ENCODE measurements around the gene IL31RA.

IL31RA gene

GRCh38 chr5:55892479-55892878 is 41.3 kb downstream of the IL31RA start:
- H3K27ac ChIP-seq (ENCODE audit: low read length) = no peak overlapping the region
- no peaks in the 10 kb centered on the region for H3K4me1 ChIP-seq (ENCODE audit: control insufficient read depth in 1 of 2, insufficient read depth in 2 of 2, low read length in 2 of 2)
- H3K27me3 ChIP-seq (ENCODE audit: low read depth, low read length) = no peaks in the 10 kb centered on the region
- no peak overlapping the region for H3K4me3 ChIP-seq (ENCODE audit: low read depth in 1 of 2, low read length in 2 of 2)
- peaks cover 0 to 2% of the 10 kb centered on the region in 2 donors for H3K9me3 ChIP-seq (ENCODE audit: control insufficient read depth in 1 of 2, low read length in 2 of 2)
- no peaks in the 10 kb centered on the region for H3K36me3 ChIP-seq (ENCODE audit: control insufficient read depth in 1 of 2, insufficient read depth in 2 of 2, low read length in 2 of 2)

- no peaks in the 10 kb centered on the region for H3K27me3 ChIP-seq (ENCODE audit: low read depth, low read length)
- H3K27ac ChIP-seq (ENCODE audit: low read length) = no peak overlapping the region
- no peaks in the 10 kb centered on the region for H3K36me3 ChIP-seq (ENCODE audit: control insufficient read depth in 1 of 2, insufficient read depth in 2 of 2, low read length in 2 of 2)
- H3K4me3 ChIP-seq (ENCODE audit: low read depth in 1 of 2, low read length in 2 of 2) = no peak overlapping the region
- peaks cover 0 to 2% of the 10 kb centered on the region in 2 donors for H3K9me3 ChIP-seq (ENCODE audit: control insufficient read depth in 1 of 2, low read length in 2 of 2)
- no peaks in the 10 kb centered on the region for H3K4me1 ChIP-seq (ENCODE audit: control insufficient read depth in 1 of 2, insufficient read depth in 2 of 2, low read length in 2 of 2)
Measured at GRCh38 chr5:55894135-55894534, 43.0 kb downstream of the IL31RA start.

DNA sequence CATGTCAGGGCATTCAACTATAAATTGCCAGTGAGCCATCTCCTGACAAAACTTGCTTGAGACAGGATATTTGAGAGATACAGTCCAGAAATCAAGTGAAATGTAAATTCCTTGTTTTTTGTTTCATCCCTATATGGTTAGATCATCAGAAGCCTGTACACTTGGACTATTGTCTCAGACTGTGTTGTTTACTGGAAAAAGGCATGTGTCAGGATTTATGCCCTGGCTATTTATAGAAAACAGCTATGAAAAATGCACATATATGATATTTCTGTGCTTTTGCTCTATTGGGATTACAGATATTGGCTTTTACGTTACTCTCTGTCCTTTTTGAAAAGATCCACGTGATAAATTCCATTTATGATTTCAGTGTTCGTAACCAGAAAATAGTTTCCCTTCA is 44.2 kb downstream of the IL31RA start:
- peaks cover 0 to 2% of the 10 kb centered on the region in 2 donors for H3K9me3 ChIP-seq (ENCODE audit: control insufficient read depth in 1 of 2, low read length in 2 of 2)
- H3K4me3 ChIP-seq (ENCODE audit: low read depth in 1 of 2, low read length in 2 of 2) = no peak overlapping the region
- H3K27me3 ChIP-seq (ENCODE audit: low read depth, low read length) = no peaks in the 10 kb centered on the region
- H3K4me1 ChIP-seq (ENCODE audit: control insufficient read depth in 1 of 2, insufficient read depth in 2 of 2, low read length in 2 of 2) = no peaks in the 10 kb centered on the region
- no peaks in the 10 kb centered on the region for H3K36me3 ChIP-seq (ENCODE audit: control insufficient read depth in 1 of 2, insufficient read depth in 2 of 2, low read length in 2 of 2)
- no peak overlapping the region for H3K27ac ChIP-seq (ENCODE audit: low read length)

- Histone ChIP-seq H3K27ac (ENCODE audit: low read length) (no peak overlapping the region), H3K4me3 (ENCODE audit: low read depth in 1 of 2, low read length in 2 of 2) (no peak overlapping the region), H3K9me3 (ENCODE audit: control insufficient read depth in 1 of 2, low read length in 2 of 2) (no peaks in the 10 kb centered on the region), H3K36me3 (ENCODE audit: control insufficient read depth in 1 of 2, insufficient read depth in 2 of 2, low read length in 2 of 2) (no peaks in the 10 kb centered on the region), H3K27me3 (ENCODE audit: low read depth, low read length) (no peaks in the 10 kb centered on the region), H3K4me1 (ENCODE audit: control insufficient read depth in 1 of 2, insufficient read depth in 2 of 2, low read length in 2 of 2) (no peaks in the 10 kb centered on the region)
Measured at GRCh38 chr5:55896238-55896637, 45.1 kb downstream of the IL31RA start.

DNA sequence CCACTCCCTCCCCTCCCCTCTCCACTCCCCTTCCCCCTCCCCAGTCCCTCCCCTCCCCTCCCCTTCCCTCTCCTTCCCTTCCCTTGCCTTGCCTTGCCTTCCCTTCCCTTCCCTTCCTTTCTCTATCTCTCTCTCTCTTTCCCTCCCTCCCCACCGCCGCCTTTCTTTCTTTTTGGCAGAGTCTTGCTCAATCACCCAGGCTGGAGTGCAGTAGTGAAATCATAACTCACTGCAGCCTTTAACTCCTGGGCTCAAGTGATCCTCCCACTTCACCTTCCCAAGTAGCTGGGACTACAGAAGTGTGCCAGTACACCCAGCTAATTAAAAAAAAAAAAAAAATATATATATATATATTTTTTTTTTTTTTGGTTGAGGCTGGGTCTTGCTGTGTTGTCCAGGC is 45.5 kb downstream of the IL31RA start:
- Histone ChIP-seq H3K4me1 (ENCODE audit: control insufficient read depth in 1 of 2, insufficient read depth in 2 of 2, low read length in 2 of 2) (no peaks in the 10 kb centered on the region), H3K36me3 (ENCODE audit: control insufficient read depth in 1 of 2, insufficient read depth in 2 of 2, low read length in 2 of 2) (no peaks in the 10 kb centered on the region), H3K27ac (ENCODE audit: low read length) (no peak overlapping the region), H3K9me3 (ENCODE audit: control insufficient read depth in 1 of 2, low read length in 2 of 2) (no peaks in the 10 kb centered on the region), H3K4me3 (ENCODE audit: low read depth in 1 of 2, low read length in 2 of 2) (no peak overlapping the region), H3K27me3 (ENCODE audit: low read depth, low read length) (no peaks in the 10 kb centered on the region)

GRCh38 chr5:55897206-55897894 is 46.2 kb downstream of the IL31RA start:
- Histone ChIP-seq H3K36me3 (ENCODE audit: control insufficient read depth in 1 of 2, insufficient read depth in 2 of 2, low read length in 2 of 2) (no peaks in the 10 kb centered on the region), H3K4me3 (ENCODE audit: low read depth in 1 of 2, low read length in 2 of 2) (peak overlapping the region in 1 of 2 donors; percentile 10), H3K27ac (ENCODE audit: low read length) (no peak overlapping the region), H3K27me3 (ENCODE audit: low read depth, low read length) (no peaks in the 10 kb centered on the region), H3K9me3 (ENCODE audit: control insufficient read depth in 1 of 2, low read length in 2 of 2) (no peaks in the 10 kb centered on the region), H3K4me1 (ENCODE audit: control insufficient read depth in 1 of 2, insufficient read depth in 2 of 2, low read length in 2 of 2) (no peaks in the 10 kb centered on the region)

GRCh38 chr5:55897905-55898304 is 46.7 kb downstream of the IL31RA start:
- H3K27ac ChIP-seq (ENCODE audit: low read length) = no peak overlapping the region
- no peaks in the 10 kb centered on the region for H3K36me3 ChIP-seq (ENCODE audit: control insufficient read depth in 1 of 2, insufficient read depth in 2 of 2, low read length in 2 of 2)
- H3K4me3 ChIP-seq (ENCODE audit: low read depth in 1 of 2, low read length in 2 of 2) = peak overlapping the region in 1 of 2 donors; percentile 10

DNA sequence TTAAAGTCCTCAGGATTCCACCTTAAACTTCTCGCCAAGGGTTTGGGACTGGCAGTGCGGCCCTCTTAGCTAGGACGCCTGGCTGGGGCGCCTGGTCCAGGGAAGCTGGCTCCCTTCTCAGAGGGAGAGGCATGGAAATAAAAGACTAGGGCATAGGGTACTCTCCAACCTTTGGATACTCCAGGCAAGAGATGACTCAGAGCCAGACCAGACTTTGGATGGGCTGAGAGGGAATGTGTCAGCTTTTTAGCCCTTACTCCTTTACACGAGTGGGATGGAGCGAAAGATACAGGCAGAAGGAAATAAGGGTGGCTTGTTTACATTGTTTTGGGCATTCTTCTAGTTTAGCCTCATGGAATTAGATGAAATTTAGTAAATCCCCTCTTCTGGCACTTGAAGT is 48.2 kb downstream of the IL31RA start:
- Histone ChIP-seq H3K4me1 (ENCODE audit: control insufficient read depth in 1 of 2, insufficient read depth in 2 of 2, low read length in 2 of 2) (peaks cover 0 to 3% of the 10 kb centered on the region in 2 donors), H3K27me3 (ENCODE audit: low read depth, low read length) (no peaks in the 10 kb centered on the region), H3K4me3 (ENCODE audit: low read depth in 1 of 2, low read length in 2 of 2) (no peak overlapping the region), H3K9me3 (ENCODE audit: control insufficient read depth in 1 of 2, low read length in 2 of 2) (no peaks in the 10 kb centered on the region), H3K36me3 (ENCODE audit: control insufficient read depth in 1 of 2, insufficient read depth in 2 of 2, low read length in 2 of 2) (no peaks in the 10 kb centered on the region), H3K27ac (ENCODE audit: low read length) (no peak overlapping the region)

More at GRCh38 chr5:55897905-55898304, 46.7 kb downstream of the IL31RA start:
- Histone ChIP-seq H3K4me1 (ENCODE audit: control insufficient read depth in 1 of 2, insufficient read depth in 2 of 2, low read length in 2 of 2) (no peaks in the 10 kb centered on the region), H3K9me3 (ENCODE audit: control insufficient read depth in 1 of 2, low read length in 2 of 2) (no peaks in the 10 kb centered on the region), H3K27me3 (ENCODE audit: low read depth, low read length) (no peaks in the 10 kb centered on the region)

- Histone ChIP-seq H3K9me3 (ENCODE audit: control insufficient read depth in 1 of 2, low read length in 2 of 2) (no peaks in the 10 kb centered on the region), H3K27ac (ENCODE audit: low read length) (no peak overlapping the region), H3K27me3 (ENCODE audit: low read depth, low read length) (no peaks in the 10 kb centered on the region), H3K4me3 (ENCODE audit: low read depth in 1 of 2, low read length in 2 of 2) (no peak overlapping the region), H3K36me3 (ENCODE audit: control insufficient read depth in 1 of 2, insufficient read depth in 2 of 2, low read length in 2 of 2) (no peaks in the 10 kb centered on the region), H3K4me1 (ENCODE audit: control insufficient read depth in 1 of 2, insufficient read depth in 2 of 2, low read length in 2 of 2) (peaks cover 0 to 3% of the 10 kb centered on the region in 2 donors)
Measured at GRCh38 chr5:55900068-55900467, 48.9 kb downstream of the IL31RA start.

DNA sequence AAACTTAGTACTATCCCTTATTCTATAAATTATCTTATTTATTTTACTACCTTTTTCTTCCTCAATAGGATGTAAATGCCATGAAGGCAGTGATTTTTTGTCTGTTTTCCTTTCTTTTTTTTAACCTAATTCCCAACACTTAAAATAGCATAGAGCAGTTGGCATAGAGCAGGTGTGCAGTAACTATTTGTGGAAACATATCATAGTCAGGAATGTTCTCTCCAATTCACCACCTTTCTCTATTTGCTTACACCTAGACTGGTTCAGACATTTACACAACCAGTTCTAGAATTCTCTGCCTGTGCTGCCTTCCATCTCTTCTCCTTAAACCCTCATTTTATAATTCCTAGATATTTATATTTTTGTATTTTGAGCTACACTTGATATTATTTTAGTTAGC is 49.6 kb downstream of the IL31RA start:
- H3K9me3 ChIP-seq (ENCODE audit: control insufficient read depth in 1 of 2, low read length in 2 of 2) = no peaks in the 10 kb centered on the region
- no peak overlapping the region for H3K27ac ChIP-seq (ENCODE audit: low read length)
- H3K36me3 ChIP-seq (ENCODE audit: control insufficient read depth in 1 of 2, insufficient read depth in 2 of 2, low read length in 2 of 2) = no peaks in the 10 kb centered on the region
- peaks cover 0 to 3% of the 10 kb centered on the region in 2 donors for H3K4me1 ChIP-seq (ENCODE audit: control insufficient read depth in 1 of 2, insufficient read depth in 2 of 2, low read length in 2 of 2)
- H3K27me3 ChIP-seq (ENCODE audit: low read depth, low read length) = no peaks in the 10 kb centered on the region
- no peak overlapping the region for H3K4me3 ChIP-seq (ENCODE audit: low read depth in 1 of 2, low read length in 2 of 2)

DNA sequence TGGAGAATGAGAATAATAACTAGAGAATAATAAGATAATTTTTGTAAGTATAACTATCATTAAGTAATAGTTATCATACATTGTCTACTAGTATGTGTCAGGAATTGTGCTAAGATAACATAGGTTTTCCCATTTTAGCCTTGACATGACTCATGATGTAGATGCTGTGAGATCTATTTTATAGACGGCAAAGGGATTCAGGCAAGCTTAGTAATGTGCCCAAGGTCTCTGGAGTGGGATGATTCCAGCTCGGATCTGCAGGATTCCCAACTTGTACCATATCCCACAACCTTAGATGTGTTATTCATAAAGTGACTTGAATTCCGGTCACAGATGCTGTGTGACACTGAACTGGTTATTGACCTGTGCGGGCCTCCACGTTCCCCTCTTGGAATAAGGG is 51.5 kb downstream of the IL31RA start:
- no peaks in the 10 kb centered on the region for H3K9me3 ChIP-seq (ENCODE audit: control insufficient read depth in 1 of 2, low read length in 2 of 2)
- H3K4me1 ChIP-seq (ENCODE audit: control insufficient read depth in 1 of 2, insufficient read depth in 2 of 2, low read length in 2 of 2) = peaks cover 0 to 3% of the 10 kb centered on the region in 2 donors
- H3K4me3 ChIP-seq (ENCODE audit: low read depth in 1 of 2, low read length in 2 of 2) = no peak overlapping the region
- H3K36me3 ChIP-seq (ENCODE audit: control insufficient read depth in 1 of 2, insufficient read depth in 2 of 2, low read length in 2 of 2) = no peaks in the 10 kb centered on the region
- no peak overlapping the region for H3K27ac ChIP-seq (ENCODE audit: low read length)
- no peaks in the 10 kb centered on the region for H3K27me3 ChIP-seq (ENCODE audit: low read depth, low read length)

GRCh38 chr5:55903121-55903701 is 52.1 kb downstream of the IL31RA start:
- Histone ChIP-seq H3K4me3 (ENCODE audit: low read depth in 1 of 2, low read length in 2 of 2) (no peak overlapping the region), H3K4me1 (ENCODE audit: control insufficient read depth in 1 of 2, insufficient read depth in 2 of 2, low read length in 2 of 2) (peaks cover 0 to 3% of the 10 kb centered on the region in 2 donors), H3K9me3 (ENCODE audit: control insufficient read depth in 1 of 2, low read length in 2 of 2) (no peaks in the 10 kb centered on the region), H3K36me3 (ENCODE audit: control insufficient read depth in 1 of 2, insufficient read depth in 2 of 2, low read length in 2 of 2) (no peaks in the 10 kb centered on the region), H3K27me3 (ENCODE audit: low read depth, low read length) (no peaks in the 10 kb centered on the region), H3K27ac (ENCODE audit: low read length) (no peak overlapping the region)
